A673 (cell line): ENCODE measurements around the gene ZBTB16. TPM values are rescaled to one million over a fixed set of nuclear protein-coding genes. Genes with fewer than 3 reads are reported as not detected.
A peak's percentile ranks its signal among the peaks of the same experiment; 100 is the strongest.

Experiments
- BruUV-seq: library from RNA; stranded (reverse); fragments of 400-500 nt; replicated peaks from 2 replicates; lab custom pipeline; 2021; lab: Mats Ljungman, UMichigan
- CTCF ChIA-PET: fragments of 300-600 bp; sonication (Branson Sonifier 250); formaldehyde crosslinking; loops from one replicate; lab custom pipeline; 2022; ENCODE audit warnings: antibody characterized with exemption; lab: Charles Lee
- POLR2A ChIA-PET: fragments of 300-600 bp; sonication (Branson Sonifier 250); formaldehyde crosslinking; loops from one replicate; lab custom pipeline; 2022; ENCODE audit warnings: antibody characterized with exemption; ENCODE audit not compliant: low non-redundant PET; lab: Charles Lee
- DNase-seq: peaks from one replicate; pipeline ENCODE4 v3.0.0-alpha.2; 2015; ENCODE audit warnings: low spot score
- H3K27ac ChIP-seq: fragments of 200-600 bp; sonication (generic); 2 replicates; pipeline ENCODE4 v1.5.1; 2016; ENCODE audit warnings: mixed run types, low read depth, mild to moderate bottlenecking, mixed read lengths, antibody characterized with exemption, low read length; ENCODE audit not compliant: poor library complexity, severe bottlenecking
- H3K27me3 ChIP-seq: fragments of 200-600 bp; sonication (generic); replicated peaks from 2 replicates; pipeline ENCODE4 v1.6.1; 2017; ENCODE audit warnings: mixed run types, low read depth, mild to moderate bottlenecking, mixed read lengths, antibody characterized with exemption, low read length; ENCODE audit not compliant: insufficient read depth, poor library complexity
- H3K36me3 ChIP-seq: fragments of 200-600 bp; sonication (generic); 2 replicates; pipeline ENCODE4 v1.6.1; 2016; ENCODE audit warnings: mixed run types, mild to moderate bottlenecking, mixed read lengths, antibody characterized with exemption, low read length; ENCODE audit not compliant: insufficient read depth, poor library complexity, severe bottlenecking
- H3K4me1 ChIP-seq: fragments of 200-600 bp; sonication (generic); 2 replicates; pipeline ENCODE4 v1.6.1; 2017; ENCODE audit warnings: mixed run types, mild to moderate bottlenecking, mixed read lengths, antibody characterized with exemption, low read length; ENCODE audit not compliant: insufficient read depth, poor library complexity, severe bottlenecking
- H3K4me3 ChIP-seq: fragments of 200-600 bp; sonication (generic); 2 replicates; pipeline ENCODE4 v1.5.1; 2016; ENCODE audit warnings: low read depth, mixed run types, mild to moderate bottlenecking, mixed read lengths, low read length; ENCODE audit not compliant: poor library complexity, severe bottlenecking
- H3K9me3 ChIP-seq: fragments of 200-600 bp; sonication (generic); 2 replicates; pipeline ENCODE4 v1.6.1; 2016; ENCODE audit warnings: mixed run types, low read depth, mild to moderate bottlenecking, mixed read lengths, antibody characterized with exemption, low read length; ENCODE audit not compliant: poor library complexity, severe bottlenecking
- EZH2 ChIP-seq: fragments of 200-600 bp; sonication (generic); IDR thresholded peaks from 2 replicates; pipeline ENCODE4 v1.6.1; 2017; ENCODE audit warnings: borderline replicate concordance, low read depth, mild to moderate bottlenecking, mixed read lengths, antibody characterized with exemption, low read length; ENCODE audit not compliant: poor library complexity, severe bottlenecking
- intact Hi-C: fragments of 100-400 bp; cut with micrococcal nuclease; formaldehyde crosslinking; loops from one replicate; pipeline ENCODE4 v1.10.0; 2022; ENCODE audit not compliant: unreplicated experiment
- total RNA-seq: library from RNA; stranded (reverse); gene quantifications from 2 replicates; pipeline ENCODE4 v1.2.3, GENCODE V29; 2021
- TF ChIP-seq, protein P1 (sequence below): fragments of 300-800, 200-600 bp; sonication (generic); conservative IDR thresholded peaks from 2 replicates; pipeline ENCODE4 v1.5.1; 2017; ENCODE audit warnings: low read depth, mild to moderate bottlenecking, antibody characterized with exemption, low read length, moderate library complexity, mixed read lengths

Gene ZBTB16
- total RNA-seq, 1 experiment from 2014 or later = 12.0 TPM

DNA sequence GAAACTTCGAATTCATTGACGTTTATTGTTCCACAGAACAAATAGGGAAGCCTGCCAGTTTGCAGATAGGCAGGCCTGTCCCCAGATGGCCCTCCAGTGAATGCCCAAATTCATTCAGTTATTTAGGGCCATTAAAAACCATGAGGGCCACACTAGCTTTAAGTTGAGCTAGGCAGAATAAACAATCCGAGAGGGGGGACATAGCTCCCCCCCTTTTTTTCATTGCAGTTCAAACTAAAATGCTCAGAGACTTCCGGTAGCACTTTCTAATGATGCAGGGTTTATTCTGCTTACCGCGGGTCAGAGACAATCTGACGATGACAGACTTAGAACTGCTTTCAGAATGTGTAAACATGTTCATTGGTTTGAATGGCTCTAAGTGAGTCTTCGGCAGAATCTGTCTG is 72.0 kb downstream of the ZBTB16 start:
- Histone ChIP-seq H3K4me1 (peaks cover 75% of the 10 kb centered on the region), H3K27ac (no peak overlapping the region), H3K27me3 (no peaks in the 10 kb centered on the region), H3K9me3 (peaks cover 8% of the 10 kb centered on the region), H3K36me3 (no peaks in the 10 kb centered on the region), H3K4me3 (no peak overlapping the region)
- ChIA-PET CTCF (no interaction called here), POLR2A (no interaction called here)
- TF ChIP-seq, protein P1, sequence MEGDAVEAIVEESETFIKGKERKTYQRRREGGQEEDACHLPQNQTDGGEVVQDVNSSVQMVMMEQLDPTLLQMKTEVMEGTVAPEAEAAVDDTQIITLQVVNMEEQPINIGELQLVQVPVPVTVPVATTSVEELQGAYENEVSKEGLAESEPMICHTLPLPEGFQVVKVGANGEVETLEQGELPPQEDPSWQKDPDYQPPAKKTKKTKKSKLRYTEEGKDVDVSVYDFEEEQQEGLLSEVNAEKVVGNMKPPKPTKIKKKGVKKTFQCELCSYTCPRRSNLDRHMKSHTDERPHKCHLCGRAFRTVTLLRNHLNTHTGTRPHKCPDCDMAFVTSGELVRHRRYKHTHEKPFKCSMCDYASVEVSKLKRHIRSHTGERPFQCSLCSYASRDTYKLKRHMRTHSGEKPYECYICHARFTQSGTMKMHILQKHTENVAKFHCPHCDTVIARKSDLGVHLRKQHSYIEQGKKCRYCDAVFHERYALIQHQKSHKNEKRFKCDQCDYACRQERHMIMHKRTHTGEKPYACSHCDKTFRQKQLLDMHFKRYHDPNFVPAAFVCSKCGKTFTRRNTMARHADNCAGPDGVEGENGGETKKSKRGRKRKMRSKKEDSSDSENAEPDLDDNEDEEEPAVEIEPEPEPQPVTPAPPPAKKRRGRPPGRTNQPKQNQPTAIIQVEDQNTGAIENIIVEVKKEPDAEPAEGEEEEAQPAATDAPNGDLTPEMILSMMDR = no peak
- no peak for TF ChIP-seq EZH2
- no TSS peak for BruUV-seq
- no peak for DNase-seq
- intact Hi-C loops = no loop called here

DNA sequence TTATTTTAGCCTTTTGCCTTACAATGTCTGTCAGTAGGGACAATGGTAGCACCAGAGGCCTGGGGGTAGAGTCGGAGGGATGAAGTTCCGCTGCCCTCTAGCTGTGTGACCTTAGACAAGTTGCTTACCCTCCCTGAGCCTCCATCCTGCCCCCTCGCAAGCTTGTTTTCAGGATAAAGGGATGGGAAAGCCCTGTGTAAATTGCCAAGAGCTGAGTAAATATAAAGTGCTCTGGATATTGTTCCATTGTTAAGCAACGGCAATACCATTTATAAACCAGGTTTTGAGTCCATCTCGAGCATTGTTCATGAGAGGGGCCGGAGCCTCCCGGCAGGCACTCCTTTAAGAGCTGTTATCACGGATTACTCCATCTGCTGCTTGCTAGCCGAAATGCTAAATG is 72.9 kb downstream of the ZBTB16 start:
- H3K4me1 ChIP-seq = peaks cover 85% of the 10 kb centered on the region
- no peaks in the 10 kb centered on the region for H3K27me3 ChIP-seq
- TF ChIP-seq, protein P1 = no peak
- no peak for TF ChIP-seq EZH2
- CTCF ChIA-PET = no interaction called here
- POLR2A ChIA-PET = no interaction called here
- no TSS peak for BruUV-seq
- H3K27ac ChIP-seq = peak overlapping the region; percentile 57
- peak; percentile 45 for DNase-seq
- H3K36me3 ChIP-seq = no peaks in the 10 kb centered on the region
- intact Hi-C loops = no loop called here
- H3K4me3 ChIP-seq = no peak overlapping the region
- H3K9me3 ChIP-seq = peaks cover 8% of the 10 kb centered on the region

DNA sequence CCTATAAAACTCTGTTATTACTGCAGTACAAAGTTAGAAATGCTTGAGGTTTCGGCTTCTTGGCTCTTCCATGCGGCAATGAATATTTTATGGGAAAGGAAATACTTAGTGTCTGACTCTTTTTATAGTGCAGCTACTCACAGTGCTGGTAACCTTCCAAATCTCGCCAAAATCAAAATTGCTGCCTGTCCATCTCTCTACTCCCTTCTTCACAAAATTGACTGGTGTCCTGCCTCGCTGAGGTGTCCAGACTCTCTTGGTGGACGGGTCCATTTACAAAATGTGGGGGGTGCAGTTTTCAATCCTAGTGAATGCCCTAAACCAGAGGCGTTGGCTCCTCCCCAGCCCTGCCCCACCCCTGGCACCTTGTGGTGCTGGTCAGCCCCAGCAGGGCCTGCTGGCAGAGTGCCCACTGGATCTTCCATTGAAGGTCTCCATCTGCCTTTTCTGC is 73.5 kb downstream of the ZBTB16 start:
- H3K27ac ChIP-seq = peak overlapping the region; percentile 57
- DNase-seq = peak; percentile 76
- H3K27me3 ChIP-seq = no peaks in the 10 kb centered on the region
- CTCF ChIA-PET = no interaction called here
- BruUV-seq = no TSS peak
- TF ChIP-seq, protein P1 = no peak
- no peak for TF ChIP-seq EZH2
- peaks cover 88% of the 10 kb centered on the region for H3K4me1 ChIP-seq
- H3K9me3 ChIP-seq = peaks cover 8% of the 10 kb centered on the region
- intact Hi-C loops = no loop called here
- H3K4me3 ChIP-seq = no peak overlapping the region
- no peaks in the 10 kb centered on the region for H3K36me3 ChIP-seq
- POLR2A ChIA-PET = no interaction called here
